Measurements from ENCODE around the gene NPM1. TPM values are rescaled to one million over a fixed set of nuclear protein-coding genes. Genes with fewer than 3 reads are reported as not detected.

NPM1 gene
- total RNA-seq, 2 donors from 2014 or later = 286 to 408 TPM

DNA sequence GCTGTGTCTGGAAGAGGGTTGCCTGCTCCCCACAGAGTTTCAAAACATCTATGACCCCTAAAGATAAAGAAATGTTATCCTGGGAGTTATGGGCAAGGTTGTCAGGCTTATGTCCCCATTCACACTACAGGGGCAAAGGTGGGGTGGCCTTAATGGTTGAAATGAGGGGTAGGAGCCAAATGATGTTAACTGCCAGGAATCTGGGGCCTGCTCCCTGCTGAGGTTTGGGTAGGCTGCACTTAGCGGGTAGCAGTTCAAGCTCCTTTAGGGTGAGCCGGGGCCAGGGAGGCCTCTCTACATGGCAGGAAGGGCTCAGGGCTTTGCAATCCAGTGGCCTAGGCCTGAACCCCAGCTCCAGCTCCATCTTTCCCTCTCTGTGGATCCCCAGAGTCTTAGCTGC lies 34.8 kb downstream of the NPM1 start:
- intact Hi-C loops (cut with DNase I) = loop anchor here (10.0 kb wide), 2 partner anchors 202 to 422 kb away; no protein-coding TSS in a partner anchor
- DNase-seq = no peak
- no peak for ATAC-seq

DNA sequence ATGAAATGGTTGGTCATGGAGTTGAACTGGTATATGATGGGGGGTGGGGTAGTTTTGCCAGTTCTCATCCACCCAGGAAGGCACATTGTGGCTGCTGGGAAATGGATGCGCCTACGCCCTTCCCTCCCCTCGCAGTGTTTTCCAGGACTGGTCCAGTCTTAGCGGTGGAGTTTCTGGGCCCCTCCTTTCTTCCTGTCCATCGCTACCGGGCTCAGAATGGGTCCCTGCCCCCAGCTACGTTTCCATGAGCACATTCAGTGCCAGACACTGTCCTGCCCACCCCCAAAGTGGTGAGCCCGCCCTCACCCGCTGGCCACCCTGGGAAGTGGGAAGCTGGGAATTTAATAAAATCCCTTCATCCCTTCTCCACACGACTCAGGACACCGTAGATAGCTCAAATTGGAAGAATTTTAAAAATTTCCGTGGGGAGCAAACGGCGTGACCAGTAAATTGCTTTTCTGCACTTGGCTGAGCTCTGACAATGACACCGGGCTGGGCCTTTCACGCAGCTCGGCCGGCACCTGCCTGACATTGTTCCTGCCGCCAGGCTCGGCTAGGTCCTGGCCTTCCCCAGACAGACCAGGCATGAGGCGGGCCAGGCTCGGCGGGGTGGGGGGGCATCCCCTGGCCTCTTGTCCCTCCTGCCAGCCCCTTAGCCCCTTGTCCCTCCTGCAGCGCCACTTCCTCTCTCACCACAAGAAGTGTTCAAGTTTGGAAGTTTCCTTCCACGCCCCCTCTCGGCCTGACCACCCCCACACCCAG lies 35.4 kb downstream of the NPM1 start:
- DNase-seq (no peak), ATAC-seq (no peak)
- intact Hi-C loops (cut with DNase I) = loop anchor here (10.0 kb wide), 2 partner anchors 202 to 422 kb away; no protein-coding TSS in a partner anchor

DNA sequence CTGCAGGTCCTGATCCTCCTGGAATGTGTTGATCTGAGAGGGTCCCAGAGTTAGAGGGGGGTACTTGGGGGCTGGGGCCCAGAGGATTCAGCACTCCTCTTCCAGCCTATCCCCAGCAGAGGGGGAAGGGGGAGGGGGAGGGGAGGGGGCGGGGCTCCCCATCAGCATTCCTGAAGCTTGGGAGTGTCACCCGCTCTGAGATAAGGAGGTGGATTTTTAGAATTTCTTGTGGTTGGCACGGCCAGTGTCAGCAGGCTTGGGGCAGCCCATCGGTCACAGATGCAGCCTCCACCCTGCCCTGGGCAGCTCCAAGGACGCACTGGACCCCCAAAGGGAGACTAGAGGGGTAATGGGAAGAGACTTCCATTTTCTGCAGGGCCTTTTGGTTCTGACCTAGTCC lies 37.1 kb downstream of the NPM1 start:
- ATAC-seq = no peak
- DNase-seq = no peak
- intact Hi-C loops (cut with DNase I) = loop anchor here (10.0 kb wide), 2 partner anchors 200 to 420 kb away; no protein-coding TSS in a partner anchor

DNA sequence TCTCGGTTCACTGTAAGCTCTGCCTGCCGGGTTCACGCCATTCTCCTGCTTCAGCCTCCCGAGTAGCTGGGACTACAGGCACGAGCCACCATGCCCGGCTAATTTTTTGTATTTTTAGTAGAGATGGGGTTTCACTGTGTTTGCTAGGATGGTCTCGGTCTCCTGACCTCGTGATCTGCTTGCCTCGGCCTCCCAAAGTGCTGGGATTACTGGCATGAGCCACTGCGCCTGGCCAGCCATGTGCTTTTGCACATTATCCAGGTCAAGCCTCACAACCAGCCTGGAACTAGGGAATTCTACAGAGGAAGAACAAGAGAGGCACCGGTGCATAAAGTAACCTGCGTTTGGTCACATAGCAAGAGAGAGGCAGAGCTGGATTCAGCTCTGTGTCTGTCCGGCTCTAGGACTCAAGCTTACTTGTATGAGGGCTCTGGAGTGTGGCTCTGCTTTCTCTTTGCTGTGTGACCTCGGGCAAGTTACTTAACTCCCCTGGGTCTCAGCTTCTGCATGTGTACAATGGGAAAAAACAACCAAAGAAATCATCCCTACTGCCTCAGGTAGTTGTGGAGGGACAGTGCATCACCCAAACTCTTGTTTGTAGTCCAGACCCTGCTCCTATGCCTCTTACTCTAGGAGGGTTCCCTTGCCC lies 38.1 kb downstream of the NPM1 start:
- no peak for DNase-seq
- no peak for ATAC-seq
- intact Hi-C loops (cut with DNase I) = loop anchor here (10.0 kb wide), 2 partner anchors 199 to 419 kb away; no protein-coding TSS in a partner anchor

DNA sequence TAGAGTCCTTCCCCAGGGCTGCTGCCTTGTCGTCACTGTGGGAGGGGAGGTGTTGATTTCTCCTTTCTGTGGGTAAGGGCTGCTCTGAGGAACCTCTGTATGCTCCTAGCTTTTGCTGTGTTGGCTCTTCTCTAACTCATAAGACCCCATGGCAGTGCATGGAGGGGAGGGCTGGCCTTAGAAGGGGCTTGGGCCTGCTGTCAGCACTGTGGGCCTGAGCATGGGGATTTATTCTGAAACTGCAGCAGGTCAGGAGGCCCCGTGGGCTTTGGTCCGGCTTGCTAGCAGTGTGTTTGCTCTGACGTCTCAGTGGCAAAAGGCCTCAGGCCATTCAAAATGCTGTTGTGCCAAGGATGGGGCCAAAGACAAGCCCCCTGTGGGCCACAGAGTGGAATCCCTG lies 38.6 kb downstream of the NPM1 start:
- no peak for ATAC-seq
- no peak for DNase-seq
- intact Hi-C loops (cut with DNase I) = loop anchor here (10.0 kb wide), 2 partner anchors 199 to 419 kb away; no protein-coding TSS in a partner anchor

DNA sequence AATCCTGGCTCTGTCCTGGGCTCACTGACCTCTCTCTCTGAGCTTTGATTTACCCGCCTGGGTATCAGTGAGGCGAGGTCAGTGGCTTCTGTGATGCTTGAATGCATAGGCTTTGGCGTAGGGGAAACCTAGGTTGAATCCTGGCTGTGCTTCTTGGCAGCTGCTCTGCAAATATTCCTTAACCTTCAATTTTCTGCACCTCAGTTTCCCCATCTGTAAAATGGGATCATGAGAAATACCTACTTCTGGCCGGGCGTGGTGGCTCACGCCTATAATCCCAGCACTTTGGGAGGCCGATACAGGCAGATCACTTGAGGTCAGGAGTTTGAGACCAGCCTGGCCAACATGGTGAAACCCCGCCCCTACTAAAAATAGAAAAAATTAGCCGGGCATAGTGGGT lies 39.0 kb downstream of the NPM1 start:
- no peak for ATAC-seq
- intact Hi-C loops (cut with DNase I) = loop anchor here (10.0 kb wide), 2 partner anchors 198 to 418 kb away; no protein-coding TSS in a partner anchor
- DNase-seq = no peak

DNA sequence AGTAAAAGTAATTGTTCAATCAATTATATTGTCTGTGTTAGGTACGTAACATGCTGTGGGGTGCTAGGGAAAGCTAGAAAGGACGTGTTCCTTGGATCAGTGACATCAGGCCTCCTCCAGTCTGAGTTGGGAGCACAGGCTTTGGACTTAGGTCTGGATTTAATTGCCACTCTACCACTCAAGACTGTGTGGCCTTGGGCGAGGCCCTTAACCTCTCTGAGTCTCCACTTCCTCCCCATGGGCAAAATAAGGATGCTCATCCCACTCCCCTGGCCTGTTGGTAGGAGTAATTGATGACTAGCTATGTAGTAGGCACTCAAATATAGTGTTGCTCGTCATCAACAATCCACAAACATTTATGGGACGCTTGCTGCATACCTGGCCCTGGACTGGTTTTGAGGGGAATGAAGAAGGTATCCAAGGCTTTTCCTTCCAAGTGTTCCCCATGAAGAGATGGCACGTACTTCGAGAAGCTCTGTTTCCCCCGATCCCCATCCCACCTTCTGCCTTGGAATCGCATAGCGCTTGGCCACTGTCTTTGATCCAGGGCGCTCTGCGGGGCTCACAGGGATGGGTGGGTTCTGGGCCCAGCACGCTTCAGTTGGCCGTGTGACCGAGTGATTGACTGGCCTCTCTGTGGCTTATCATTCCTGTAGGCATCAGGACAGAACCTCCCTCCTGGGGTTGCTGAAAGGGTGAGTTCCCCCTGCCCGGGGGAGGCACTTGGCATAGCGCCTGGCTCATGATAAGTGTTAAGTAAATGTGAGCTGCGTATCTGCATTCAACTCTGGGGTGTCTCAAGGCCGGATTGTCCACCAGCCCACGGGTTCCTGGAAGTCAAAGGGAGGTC lies 39.9 kb downstream of the NPM1 start:
- DNase-seq = peak; percentile 61
- intact Hi-C loops (cut with DNase I) = loop anchor here (10.0 kb wide), 2 partner anchors 197 to 417 kb away; no protein-coding TSS in a partner anchor
- peak; percentile 62 to 69 for ATAC-seq

DNA sequence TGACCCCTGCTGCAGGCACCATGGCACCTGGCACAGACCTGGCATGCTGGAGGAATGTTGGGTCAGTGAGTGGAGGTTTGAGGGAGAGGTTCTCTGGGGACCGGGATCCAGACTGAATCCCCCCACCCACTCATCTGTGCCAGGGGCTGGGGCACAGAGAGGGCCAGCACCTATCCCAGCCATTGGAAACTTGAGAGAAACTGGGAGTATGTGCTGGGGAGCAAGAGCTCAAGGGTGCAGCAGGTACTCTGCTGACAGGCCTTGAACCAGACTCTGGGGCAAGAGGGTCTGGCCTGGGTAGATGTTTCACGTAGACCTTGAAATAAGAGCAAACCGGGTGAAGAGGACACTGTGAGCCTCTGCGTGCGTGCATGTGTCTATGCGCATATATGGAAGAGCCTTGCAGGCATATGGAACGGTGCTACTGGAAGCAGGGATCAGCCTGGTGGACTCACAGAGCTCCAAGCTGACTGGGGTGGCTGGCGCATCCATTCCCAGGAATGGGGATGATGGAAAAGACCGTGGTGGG lies 40.6 kb downstream of the NPM1 start:
- intact Hi-C loops (cut with DNase I) = loop anchor here (10.0 kb wide), 2 partner anchors 197 to 417 kb away; no protein-coding TSS in a partner anchor
- no peak for ATAC-seq
- no peak for DNase-seq

DNA sequence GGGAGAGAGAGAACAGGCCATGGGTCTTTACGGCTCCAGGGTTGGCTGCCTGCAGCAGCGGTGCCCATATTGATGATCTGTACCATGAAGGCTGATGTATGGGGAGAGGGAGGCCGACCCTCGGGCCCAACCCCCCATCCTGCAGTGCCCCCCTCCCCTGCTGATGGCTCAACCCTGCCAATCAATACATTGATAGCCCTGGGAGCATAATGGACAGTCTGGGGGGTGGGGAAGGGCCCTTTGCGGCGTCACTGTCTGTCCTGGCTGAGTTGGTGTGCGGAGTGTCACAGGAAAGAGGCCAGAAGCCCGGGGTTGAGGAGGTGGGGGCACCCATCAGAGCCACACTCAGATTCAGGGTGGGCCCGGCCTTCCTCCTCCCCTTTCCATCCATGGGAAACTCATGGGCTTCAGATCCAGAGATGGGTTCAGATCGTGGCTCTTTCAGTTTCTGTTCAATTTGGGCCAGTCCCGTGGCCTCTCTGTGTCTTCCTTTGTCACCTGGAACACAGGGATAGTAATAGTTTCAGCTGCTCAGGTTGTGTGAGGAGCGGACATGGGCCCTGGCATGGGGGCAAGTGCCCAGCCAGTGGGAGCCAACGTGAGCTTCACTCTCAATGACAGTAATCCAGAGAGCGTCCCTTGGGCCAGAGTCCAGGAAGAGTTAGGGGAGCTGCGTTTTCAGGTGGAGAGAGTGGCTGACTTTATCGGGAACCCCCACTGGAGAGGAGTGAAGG lies 41.3 kb downstream of the NPM1 start:
- intact Hi-C loops (cut with DNase I) = loop anchor here (10.0 kb wide), 2 partner anchors 196 to 416 kb away; no protein-coding TSS in a partner anchor
- no peak for DNase-seq
- ATAC-seq = no peak

DNA sequence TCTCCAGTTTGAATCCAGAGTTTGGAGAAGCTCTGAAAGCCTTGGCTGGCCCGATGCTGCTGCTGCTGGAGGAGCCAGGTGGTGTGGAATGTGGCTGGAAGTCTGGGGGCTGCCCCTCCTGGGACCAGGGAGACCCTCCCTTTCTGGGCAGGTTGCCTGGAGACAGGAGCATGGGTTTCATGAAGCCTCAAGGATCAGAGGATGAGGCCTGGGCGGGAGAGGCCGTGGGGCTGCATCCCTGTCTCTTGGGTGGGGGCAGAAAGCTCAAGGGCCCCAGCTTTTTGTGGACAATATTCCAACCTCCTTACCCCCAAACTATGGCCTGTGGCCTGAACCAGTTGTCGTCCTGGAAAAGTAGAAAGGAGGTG lies 41.9 kb downstream of the NPM1 start:
- intact Hi-C loops (cut with DNase I) = loop anchor here (10.0 kb wide), 2 partner anchors 195 to 415 kb away; no protein-coding TSS in a partner anchor
- DNase-seq = no peak
- ATAC-seq = no peak

DNA sequence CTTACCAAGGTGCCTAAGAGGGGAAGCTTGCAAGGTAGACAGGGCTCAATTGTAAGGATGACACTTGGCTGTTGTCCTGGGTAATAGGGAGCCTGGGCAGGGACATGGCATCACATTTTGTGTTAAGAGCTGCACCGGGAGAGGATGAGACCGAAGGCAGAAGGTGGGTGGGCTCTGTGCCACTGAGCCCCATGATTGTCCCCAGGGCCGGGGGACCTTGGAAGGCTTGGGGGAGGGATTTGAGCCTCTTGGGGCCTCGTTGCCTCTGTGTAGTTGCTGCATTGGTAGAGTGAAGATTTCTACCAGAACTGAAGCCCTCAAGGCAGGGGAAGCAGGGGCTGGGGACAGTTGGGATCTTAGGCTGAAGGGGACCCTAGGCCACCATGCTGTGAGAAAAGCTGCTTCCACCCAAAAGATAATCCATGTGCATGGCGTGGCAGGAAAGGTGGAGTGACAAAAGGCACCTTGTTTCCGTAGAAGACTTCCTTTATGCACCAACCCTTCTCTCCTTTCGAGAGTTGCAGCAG lies 43.7 kb downstream of the NPM1 start:
- ATAC-seq = no peak
- no peak for DNase-seq
- intact Hi-C loops (cut with DNase I) = no loop called here

DNA sequence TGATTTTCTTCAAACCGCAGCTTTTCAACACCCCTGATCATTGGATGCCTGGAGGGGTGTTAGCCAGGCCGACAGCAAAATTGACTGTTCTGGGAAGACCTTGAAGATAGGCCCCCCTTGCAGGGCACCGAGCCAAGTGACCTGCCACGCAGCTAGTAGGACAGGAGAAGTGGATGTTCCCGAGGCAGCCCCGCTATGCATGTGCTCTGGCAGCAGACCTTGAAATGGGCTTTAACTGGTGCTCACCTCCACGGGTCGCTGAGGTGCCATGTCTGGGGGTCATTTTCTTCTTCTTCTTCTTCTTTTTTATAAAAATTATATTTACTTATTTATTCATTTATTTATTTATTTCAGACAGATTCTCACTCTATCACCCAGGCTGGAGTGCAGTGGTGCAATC lies 44.4 kb downstream of the NPM1 start:
- no peak for DNase-seq
- intact Hi-C loops (cut with DNase I) = no loop called here
- ATAC-seq = no peak

DNA sequence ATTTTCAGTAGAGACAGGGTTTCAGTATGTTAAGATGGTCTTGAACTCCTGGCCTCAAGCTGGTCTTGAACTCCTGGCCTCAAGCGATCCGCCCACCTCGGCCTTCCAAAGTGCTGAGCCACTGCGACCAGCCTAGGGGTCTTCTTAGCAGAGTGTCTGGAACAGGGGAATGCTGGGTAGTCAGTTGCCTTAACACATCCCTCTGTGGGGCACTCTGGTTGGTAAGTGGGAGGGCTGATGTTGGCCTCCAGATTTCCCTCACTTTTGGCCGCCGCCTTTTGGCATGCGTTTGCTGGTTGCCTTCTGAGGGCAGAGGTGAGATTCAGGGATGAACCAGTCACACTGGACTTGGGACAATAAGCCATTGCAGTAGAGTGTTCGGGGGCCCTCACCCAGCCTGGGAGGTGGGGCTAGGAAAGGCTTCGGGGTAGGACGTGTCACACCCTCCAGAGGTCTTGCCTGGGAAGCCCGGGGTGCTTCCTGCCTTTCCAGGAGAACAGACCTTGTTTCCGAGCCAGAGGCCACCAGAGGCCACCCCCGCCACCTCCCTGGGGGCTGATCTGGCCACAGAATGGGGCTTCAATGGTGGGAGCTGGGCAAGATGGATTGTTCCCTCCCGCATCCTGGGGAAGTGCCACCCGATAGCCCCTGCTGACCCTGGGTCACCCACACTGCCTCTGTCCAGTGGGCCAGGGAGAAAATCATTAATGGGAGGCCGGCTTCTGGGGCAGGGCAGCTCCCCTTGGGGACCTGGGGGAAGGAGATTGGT lies 45.1 kb downstream of the NPM1 start:
- DNase-seq = no peak
- intact Hi-C loops (cut with DNase I) = no loop called here
- ATAC-seq = no peak

DNA sequence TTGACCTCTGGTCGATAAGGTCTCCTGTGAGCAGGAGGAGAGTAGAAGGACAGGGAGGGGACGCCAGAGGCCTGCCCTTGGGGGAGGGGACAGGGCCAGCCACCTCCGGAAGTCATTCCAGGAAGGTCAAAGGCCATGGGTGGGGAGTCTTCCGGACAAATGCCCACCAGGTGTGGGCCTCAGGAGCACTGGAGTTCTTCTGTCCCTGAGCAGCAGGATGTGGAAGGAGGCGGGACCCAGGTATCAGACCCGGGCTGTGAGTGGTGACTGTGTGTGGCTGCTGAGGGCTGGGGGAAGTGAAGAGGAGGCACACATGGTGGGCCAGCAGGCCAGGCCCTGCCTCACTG lies 45.7 kb downstream of the NPM1 start:
- ATAC-seq (no peak), DNase-seq (no peak)
- intact Hi-C loops (cut with DNase I) = no loop called here

DNA sequence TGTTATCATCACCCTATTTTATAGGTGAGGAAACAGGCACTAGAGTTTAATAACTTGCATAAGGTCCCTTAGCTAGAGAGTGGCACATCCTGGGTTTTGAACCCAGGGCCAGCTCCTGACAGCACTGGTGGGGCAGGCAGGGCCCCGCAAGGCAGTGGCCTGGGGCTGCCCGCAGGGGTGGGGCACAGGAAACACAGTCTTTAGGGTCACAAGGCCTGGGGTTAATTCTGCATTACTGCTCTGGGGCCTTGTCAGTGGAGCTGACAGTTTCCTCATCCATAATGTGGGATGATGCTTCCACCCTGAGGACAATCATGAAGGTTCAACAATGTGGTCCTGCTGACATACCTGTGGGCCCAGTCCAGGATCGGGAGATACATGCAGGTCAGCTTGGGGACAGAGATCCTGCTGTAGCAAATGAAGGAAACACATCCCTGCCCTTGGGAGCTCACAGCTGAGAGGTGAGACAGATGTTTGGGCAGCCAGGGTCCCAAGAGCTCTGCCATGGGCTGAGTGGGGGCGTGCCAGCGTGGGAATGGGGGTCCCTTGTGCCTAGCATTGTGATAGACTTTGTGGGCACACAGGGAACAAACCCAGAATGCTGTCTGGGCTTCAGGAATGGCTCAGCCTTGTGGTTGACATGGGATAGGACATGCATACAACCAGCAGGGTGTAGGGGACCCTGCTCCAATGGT lies 46.5 kb downstream of the NPM1 start:
- intact Hi-C loops (cut with DNase I) = no loop called here
- DNase-seq = no peak
- ATAC-seq = no peak

DNA sequence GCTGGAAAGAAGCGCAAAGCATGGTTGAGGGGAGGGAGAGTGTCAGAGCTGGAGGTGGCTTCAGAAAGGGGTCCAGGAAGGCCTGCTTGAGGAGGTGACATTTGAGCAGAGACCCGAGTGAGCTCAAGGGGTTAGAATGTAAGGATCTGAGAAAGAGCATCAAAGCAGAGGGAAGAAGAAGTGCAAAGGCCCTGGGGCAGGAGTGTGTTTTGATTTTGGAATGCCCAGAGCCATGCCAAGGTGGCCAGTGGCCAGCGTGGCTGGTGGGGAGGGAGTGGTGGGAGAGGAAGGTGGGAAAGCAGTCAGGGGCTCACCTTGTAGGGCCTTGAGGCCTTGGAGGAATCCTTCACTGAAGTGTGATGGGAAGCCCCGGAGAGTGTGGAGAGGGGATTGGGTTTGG lies 47.2 kb downstream of the NPM1 start:
- ATAC-seq (no peak), DNase-seq (no peak)
- intact Hi-C loops (cut with DNase I) = no loop called here

DNA sequence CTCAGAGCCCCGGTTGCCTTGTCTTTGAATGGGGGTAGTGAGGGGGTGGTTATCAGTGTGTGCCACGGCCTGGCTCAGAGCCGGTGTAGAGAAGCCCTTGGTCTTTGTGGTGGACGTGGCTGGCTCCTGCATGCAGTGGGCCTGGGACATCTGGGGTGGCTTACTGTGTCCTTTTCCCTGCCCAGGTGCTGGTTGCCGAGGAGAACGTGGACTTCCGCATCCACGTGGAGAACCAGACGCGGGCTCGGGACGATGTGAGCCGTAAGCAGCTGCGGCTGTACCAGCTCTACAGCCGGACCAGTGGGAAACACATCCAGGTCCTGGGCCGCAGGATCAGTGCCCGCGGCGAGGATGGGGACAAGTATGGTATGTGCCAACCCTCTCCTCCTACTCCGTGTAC lies 48.3 kb downstream of the NPM1 start:
- intact Hi-C loops (cut with DNase I) = no loop called here
- ATAC-seq (no peak), DNase-seq (no peak)
